ENCODE results near the gene CDY1.
"Not testable (repeated sequence)": the region's sequence is repeated elsewhere in the genome, so short reads cannot be mapped to it uniquely, and the experiment has no call there.

The CDY1 gene
- 0 reads per million in 9 experiments for total RNA-seq

- not testable (repeated sequence) for H3K4me1 Mint-ChIP-seq (ENCODE audit: low read depth in 2 of 2); H3K36me3 Mint-ChIP-seq (ENCODE audit: insufficient read depth); H3K4me3 Mint-ChIP-seq; H3K9me3 Mint-ChIP-seq; H3K27me3 Mint-ChIP-seq; H3K27ac Mint-ChIP-seq; ATAC-seq (replicated peaks); DNase-seq
Measured at GRCh38 chrY:25621817-25622216, at the start of gene CDY1. TSS of gene CDY1 (plus strand) at chrY:25622117. CDS start at chrY:25622443, 326 bp downstream.

DNA sequence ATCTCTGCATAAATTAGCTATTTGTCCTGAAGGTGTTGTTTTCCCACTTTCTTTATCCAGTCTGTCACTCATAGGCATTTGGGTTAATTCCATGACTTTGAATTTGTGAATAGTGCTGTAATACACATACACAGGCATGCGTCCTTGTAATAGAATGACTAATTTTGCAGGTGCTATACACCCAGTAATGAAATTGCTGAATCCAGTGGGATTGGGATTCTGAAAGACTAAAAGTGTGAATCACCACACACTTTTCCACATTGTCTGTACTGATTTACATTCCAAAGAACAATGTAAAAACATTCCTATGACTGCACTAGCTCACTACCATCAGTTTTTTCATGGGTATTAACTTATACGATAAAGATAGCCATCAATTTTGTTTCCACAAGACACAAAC, 28.6 kb upstream of the CDY1 start:
- not testable (repeated sequence) for H3K4me3 Mint-ChIP-seq; H3K9me3 Mint-ChIP-seq; H3K36me3 Mint-ChIP-seq (ENCODE audit: insufficient read depth); H3K4me1 Mint-ChIP-seq (ENCODE audit: low read depth in 2 of 2); ATAC-seq (replicated peaks); DNase-seq; H3K27me3 Mint-ChIP-seq; H3K27ac Mint-ChIP-seq

GRCh38 chrY:25620209-25620608, 1.7 kb upstream of the CDY1 start:
- DNase-seq; H3K36me3 Mint-ChIP-seq (ENCODE audit: insufficient read depth); ATAC-seq (replicated peaks); H3K27ac Mint-ChIP-seq; H3K9me3 Mint-ChIP-seq; H3K4me1 Mint-ChIP-seq (ENCODE audit: low read depth in 2 of 2); H3K27me3 Mint-ChIP-seq; H3K4me3 Mint-ChIP-seq: not testable (repeated sequence)

DNA sequence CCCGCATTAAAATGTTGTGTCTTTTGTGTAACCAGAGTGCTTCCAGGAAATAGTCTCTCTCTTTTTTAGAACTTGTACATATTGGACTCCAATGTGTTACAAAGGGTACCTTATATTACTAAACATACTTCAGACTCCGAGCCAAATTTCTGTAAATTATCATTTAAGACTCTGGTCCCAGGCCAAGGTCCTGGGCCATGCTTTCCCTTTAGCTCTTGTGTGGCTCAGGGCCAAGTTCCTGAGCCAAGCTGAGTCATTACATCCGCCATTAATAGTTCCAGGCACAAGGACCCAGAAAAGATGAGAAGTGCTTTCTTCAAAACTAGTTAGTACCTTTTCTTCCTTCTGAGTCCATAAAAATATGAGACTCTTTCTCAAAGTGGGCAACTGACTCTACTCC, 4.6 kb downstream of the CDY1 start:
- not testable (repeated sequence) for DNase-seq; H3K9me3 Mint-ChIP-seq; H3K4me3 Mint-ChIP-seq; H3K27ac Mint-ChIP-seq; H3K27me3 Mint-ChIP-seq; ATAC-seq (replicated peaks); H3K36me3 Mint-ChIP-seq (ENCODE audit: insufficient read depth); H3K4me1 Mint-ChIP-seq (ENCODE audit: low read depth in 2 of 2)

DNA sequence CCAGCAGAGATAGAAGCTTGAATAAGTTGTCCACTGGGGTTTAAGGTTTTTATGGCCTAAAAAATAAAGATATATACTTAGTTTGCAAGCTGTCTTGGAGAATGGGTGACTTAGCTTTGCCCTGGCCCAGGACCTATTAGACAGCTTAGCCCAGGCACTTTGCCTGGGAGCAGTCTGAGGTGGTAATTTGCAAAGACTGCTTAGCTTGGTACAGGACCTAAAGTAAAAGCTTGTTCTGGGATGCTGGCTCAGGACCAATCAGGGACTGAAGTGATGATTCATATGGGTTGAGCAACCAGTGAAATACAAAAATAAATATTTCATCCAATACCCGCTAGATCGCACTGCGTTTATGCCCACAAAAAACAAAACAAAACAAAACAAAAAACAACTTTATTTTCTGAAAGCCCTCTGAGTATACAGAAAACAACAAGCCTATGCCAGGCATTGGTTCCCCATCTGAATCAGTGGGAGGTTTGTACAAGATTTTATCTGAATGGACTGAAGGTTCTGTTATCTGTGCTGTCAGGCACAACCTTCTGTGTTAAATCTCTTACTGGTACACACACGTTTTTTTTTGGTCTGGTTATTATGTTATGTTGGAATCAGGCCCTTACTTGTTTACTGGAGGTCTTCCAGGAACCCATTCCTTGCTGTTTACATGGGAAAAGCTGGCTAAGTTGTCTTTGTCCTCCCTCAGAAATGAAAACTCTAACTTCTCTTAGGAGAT, 8.6 kb downstream of the CDY1 start:
- DNase-seq; H3K27me3 Mint-ChIP-seq; H3K9me3 Mint-ChIP-seq; ATAC-seq (replicated peaks); H3K4me3 Mint-ChIP-seq; H3K27ac Mint-ChIP-seq; H3K36me3 Mint-ChIP-seq (ENCODE audit: insufficient read depth); H3K4me1 Mint-ChIP-seq (ENCODE audit: low read depth in 2 of 2): not testable (repeated sequence)

DNA sequence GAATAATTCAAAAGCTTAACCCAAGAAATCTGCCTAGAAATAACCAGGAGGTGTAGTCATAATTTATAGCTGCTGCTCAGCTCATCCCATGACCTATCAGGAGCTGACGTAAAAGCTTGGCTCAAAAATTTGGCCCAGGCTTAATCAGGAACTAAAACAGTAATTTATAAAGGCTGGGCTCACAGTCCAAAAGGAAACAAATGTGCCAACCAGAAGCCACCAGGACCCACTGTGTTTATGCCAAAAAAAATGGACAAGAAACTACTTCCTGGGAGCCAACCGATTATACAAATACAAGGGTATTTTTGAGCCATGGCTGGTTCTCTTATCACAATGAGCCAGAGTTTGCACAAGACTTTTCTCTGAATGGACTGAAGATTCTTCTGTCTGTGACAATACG, 17.9 kb downstream of the CDY1 start:
- not testable (repeated sequence) for H3K9me3 Mint-ChIP-seq; H3K27me3 Mint-ChIP-seq; H3K36me3 Mint-ChIP-seq (ENCODE audit: insufficient read depth); DNase-seq; H3K4me3 Mint-ChIP-seq; H3K27ac Mint-ChIP-seq; H3K4me1 Mint-ChIP-seq (ENCODE audit: low read depth in 2 of 2); ATAC-seq (replicated peaks)

GRCh38 chrY:25643024-25643915, 21.4 kb downstream of the CDY1 start:
- not testable (repeated sequence) for H3K36me3 Mint-ChIP-seq (ENCODE audit: insufficient read depth); H3K9me3 Mint-ChIP-seq; H3K27me3 Mint-ChIP-seq; H3K4me1 Mint-ChIP-seq (ENCODE audit: low read depth in 2 of 2); ATAC-seq (replicated peaks); DNase-seq; H3K4me3 Mint-ChIP-seq; H3K27ac Mint-ChIP-seq
